Neural cell (in vitro differentiated cells): ENCODE data around the gene ZFP69B.

ENCODE experiments used
- EP300 ChIP-seq: fragments of 450-650 bp; conservative IDR thresholded peaks from 2 replicates; pipeline ENCODE4 v1.6.1; 2014; ENCODE audit warnings: antibody characterized with exemption, mild to moderate bottlenecking, moderate library complexity; ENCODE audit not compliant: poor library complexity, severe bottlenecking
- EZH2 ChIP-seq: fragments of 200-600, 300-800 bp; shearing (Covaris generic), sonication (generic); IDR thresholded peaks from 2 replicates; pipeline ENCODE4 v1.6.1; 2014; ENCODE audit warnings: antibody characterized with exemption, low read length, borderline replicate concordance, mild to moderate bottlenecking; ENCODE audit not compliant: insufficient read depth, poor library complexity, severe bottlenecking
- POLR2AphosphoS5 ChIP-seq: IDR thresholded peaks from 2 replicates; pipeline ENCODE4 v1.6.1; 2012
- RAD21 ChIP-seq: fragments of 450-650 bp; conservative IDR thresholded peaks from 2 replicates; pipeline ENCODE4 v1.6.1; 2014; ENCODE audit warnings: antibody characterized with exemption, mild to moderate bottlenecking, moderate library complexity
- SMC3 ChIP-seq: fragments of 450-650 bp; conservative IDR thresholded peaks from 2 replicates; pipeline ENCODE4 v1.6.1; 2014; ENCODE audit warnings: antibody characterized with exemption, mild to moderate bottlenecking, moderate library complexity; ENCODE audit not compliant: poor library complexity
- TAF1 ChIP-seq: IDR thresholded peaks from 2 replicates; pipeline ENCODE4 v1.6.1; 2012; ENCODE audit warnings: low read depth
- TF ChIP-seq, protein P1 (sequence below): fragments of 450-650 bp; IDR thresholded peaks from 2 replicates; pipeline ENCODE4 v1.5.1; 2014; ENCODE audit warnings: antibody characterized with exemption, mild to moderate bottlenecking, moderate library complexity; ENCODE audit not compliant: poor library complexity, severe bottlenecking
- TF ChIP-seq, protein P2 (sequence below): IDR thresholded peaks from 2 replicates; pipeline ENCODE4 v1.6.1; 2012; ENCODE audit warnings: borderline replicate concordance

DNA sequence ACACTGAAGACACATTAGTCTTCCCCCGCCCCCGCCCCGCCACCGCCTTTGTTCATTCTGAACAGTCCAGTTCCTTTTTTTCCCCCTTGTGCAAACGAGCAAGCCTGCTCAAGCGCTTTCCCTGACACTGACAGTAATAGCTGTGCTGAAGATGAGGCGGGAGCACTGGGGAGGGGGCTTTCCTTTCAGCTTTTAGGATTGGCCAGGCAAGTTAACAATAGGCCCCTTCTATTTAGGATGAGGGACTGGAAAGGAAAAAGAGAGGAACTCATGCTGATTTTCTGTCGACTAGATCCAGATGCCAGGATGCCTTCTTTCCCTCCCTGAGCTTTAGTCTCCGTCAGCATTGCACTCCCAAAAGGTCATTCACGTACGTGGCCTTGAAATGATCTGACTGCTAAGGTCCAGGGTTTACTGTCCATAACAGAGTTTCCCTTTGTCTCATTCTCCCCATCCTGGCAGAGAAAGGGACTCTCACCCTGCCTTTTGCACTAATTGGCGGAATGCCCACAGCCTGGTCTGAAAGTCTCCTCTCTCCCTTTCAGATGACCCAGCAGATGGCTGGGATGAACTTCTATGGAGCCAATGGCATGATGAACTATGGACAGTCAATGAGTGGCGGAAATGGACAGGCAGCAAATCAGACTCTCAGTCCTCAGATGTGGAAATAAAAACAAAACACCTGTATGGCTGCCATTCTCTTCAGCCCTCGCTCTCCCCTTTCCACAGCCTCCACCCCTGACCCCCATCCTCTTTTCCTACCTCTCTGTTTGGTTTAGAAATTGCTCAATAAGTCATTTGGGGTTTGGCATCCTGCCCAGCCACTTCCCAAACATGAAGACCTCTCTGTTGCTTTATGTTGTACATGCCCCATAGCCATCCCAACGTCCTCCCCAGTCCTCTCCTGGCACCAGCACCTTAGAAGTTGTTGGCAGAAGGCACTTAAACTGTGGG, 28.6 kb upstream of the ZFP69B start:
- TF ChIP-seq, protein P1, sequence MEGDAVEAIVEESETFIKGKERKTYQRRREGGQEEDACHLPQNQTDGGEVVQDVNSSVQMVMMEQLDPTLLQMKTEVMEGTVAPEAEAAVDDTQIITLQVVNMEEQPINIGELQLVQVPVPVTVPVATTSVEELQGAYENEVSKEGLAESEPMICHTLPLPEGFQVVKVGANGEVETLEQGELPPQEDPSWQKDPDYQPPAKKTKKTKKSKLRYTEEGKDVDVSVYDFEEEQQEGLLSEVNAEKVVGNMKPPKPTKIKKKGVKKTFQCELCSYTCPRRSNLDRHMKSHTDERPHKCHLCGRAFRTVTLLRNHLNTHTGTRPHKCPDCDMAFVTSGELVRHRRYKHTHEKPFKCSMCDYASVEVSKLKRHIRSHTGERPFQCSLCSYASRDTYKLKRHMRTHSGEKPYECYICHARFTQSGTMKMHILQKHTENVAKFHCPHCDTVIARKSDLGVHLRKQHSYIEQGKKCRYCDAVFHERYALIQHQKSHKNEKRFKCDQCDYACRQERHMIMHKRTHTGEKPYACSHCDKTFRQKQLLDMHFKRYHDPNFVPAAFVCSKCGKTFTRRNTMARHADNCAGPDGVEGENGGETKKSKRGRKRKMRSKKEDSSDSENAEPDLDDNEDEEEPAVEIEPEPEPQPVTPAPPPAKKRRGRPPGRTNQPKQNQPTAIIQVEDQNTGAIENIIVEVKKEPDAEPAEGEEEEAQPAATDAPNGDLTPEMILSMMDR, result no peak
- no peak for TF ChIP-seq RAD21
- TF ChIP-seq TAF1, result no peak
- no peak for TF ChIP-seq EP300
- TF ChIP-seq, protein P2, sequence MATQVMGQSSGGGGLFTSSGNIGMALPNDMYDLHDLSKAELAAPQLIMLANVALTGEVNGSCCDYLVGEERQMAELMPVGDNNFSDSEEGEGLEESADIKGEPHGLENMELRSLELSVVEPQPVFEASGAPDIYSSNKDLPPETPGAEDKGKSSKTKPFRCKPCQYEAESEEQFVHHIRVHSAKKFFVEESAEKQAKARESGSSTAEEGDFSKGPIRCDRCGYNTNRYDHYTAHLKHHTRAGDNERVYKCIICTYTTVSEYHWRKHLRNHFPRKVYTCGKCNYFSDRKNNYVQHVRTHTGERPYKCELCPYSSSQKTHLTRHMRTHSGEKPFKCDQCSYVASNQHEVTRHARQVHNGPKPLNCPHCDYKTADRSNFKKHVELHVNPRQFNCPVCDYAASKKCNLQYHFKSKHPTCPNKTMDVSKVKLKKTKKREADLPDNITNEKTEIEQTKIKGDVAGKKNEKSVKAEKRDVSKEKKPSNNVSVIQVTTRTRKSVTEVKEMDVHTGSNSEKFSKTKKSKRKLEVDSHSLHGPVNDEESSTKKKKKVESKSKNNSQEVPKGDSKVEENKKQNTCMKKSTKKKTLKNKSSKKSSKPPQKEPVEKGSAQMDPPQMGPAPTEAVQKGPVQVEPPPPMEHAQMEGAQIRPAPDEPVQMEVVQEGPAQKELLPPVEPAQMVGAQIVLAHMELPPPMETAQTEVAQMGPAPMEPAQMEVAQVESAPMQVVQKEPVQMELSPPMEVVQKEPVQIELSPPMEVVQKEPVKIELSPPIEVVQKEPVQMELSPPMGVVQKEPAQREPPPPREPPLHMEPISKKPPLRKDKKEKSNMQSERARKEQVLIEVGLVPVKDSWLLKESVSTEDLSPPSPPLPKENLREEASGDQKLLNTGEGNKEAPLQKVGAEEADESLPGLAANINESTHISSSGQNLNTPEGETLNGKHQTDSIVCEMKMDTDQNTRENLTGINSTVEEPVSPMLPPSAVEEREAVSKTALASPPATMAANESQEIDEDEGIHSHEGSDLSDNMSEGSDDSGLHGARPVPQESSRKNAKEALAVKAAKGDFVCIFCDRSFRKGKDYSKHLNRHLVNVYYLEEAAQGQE, result no peak
- no peak for TF ChIP-seq SMC3
- TF ChIP-seq POLR2AphosphoS5, result no peak
- TF ChIP-seq EZH2, result no peak
